LNCaP clone FGC (cell line): Measurements from ENCODE around the gene RITA1.

Experiments
- DNase-seq: peaks from one replicate; pipeline ENCODE4 v3.0.0-alpha.2; 2011; ENCODE audit warnings: low read depth
- H3K4me3 ChIP-seq: 2 replicates; pipeline ENCODE4 v1.5.1; 2011; ENCODE audit warnings: mild to moderate bottlenecking, low read depth, low read length, control low read depth
- CTCF ChIP-seq: IDR thresholded peaks from 2 replicates; pipeline ENCODE4 v1.5.1; 2012; ENCODE audit warnings: mild to moderate bottlenecking; ENCODE audit not compliant: control insufficient read depth, insufficient read depth; ENCODE audit errors: extremely low read depth

The RITA1 gene

GRCh38 chr12:113226696-113227568 lies 41.4 kb downstream of the RITA1 start:
- TF ChIP-seq CTCF, result no peak
- no peak for DNase-seq
- no peak overlapping the region for H3K4me3 ChIP-seq

GRCh38 chr12:113227686-113228391 lies 42.3 kb downstream of the RITA1 start:
- TF ChIP-seq CTCF, result no peak
- DNase-seq, result no peak

GRCh38 chr12:113228394-113229028 lies 43.0 kb downstream of the RITA1 start:
- no peak for TF ChIP-seq CTCF
- no peak overlapping the region for H3K4me3 ChIP-seq
- DNase-seq, result no peak

More at GRCh38 chr12:113227686-113228391, 42.3 kb downstream of the RITA1 start:
- H3K4me3 ChIP-seq, result no peak overlapping the region

- TF ChIP-seq CTCF, result no peak
- no peak overlapping the region for H3K4me3 ChIP-seq
- no peak for DNase-seq
Observed at GRCh38 chr12:113230315-113231234, 45.1 kb downstream of the RITA1 start.

- DNase-seq, result no peak
- no peak overlapping the region for H3K4me3 ChIP-seq
- no peak for TF ChIP-seq CTCF
Observed at GRCh38 chr12:113231235-113232088, 45.9 kb downstream of the RITA1 start.
